Activated CD8-positive, alpha-beta memory T cell treated with anti-CD3 and anti-CD28 coated beads, Interleukin-2, amount 50 U/mL, for 24 hours (primary cell): ENCODE measurements around the gene UVSSA.

Source experiments
- DNase-seq: peaks from one replicate; pipeline ENCODE4 v3.0.0-alpha.2; 2020; ENCODE audit errors: extremely low read depth

UVSSA gene

DNA sequence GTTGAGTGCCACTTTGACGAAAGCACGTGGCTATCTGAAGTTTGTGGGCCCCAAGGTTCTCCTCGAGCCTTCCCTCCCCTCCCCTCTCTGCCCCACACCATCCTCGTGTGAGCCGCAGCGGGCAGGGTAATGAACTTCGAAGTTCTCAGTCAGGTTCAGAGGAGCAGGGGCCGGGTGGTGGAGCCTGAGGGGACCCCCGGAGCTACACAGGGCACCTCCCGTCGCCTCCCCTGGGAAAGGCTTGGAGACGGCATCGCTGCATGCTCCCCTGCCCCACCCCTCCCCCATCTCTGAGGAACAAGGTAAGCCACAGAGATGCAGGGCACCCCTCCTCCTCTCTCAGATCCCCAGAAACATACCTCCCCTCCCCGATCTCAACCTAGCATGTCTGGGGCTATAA, 62.1 kb downstream of the UVSSA start:
- no peak for DNase-seq

- no peak for DNase-seq
These were observed 62.8 kb downstream of the UVSSA start for GRCh38 chr4:1409491-1410425.

GRCh38 chr4:1410491-1411325, 63.7 kb downstream of the UVSSA start:
- DNase-seq, result no peak

DNA sequence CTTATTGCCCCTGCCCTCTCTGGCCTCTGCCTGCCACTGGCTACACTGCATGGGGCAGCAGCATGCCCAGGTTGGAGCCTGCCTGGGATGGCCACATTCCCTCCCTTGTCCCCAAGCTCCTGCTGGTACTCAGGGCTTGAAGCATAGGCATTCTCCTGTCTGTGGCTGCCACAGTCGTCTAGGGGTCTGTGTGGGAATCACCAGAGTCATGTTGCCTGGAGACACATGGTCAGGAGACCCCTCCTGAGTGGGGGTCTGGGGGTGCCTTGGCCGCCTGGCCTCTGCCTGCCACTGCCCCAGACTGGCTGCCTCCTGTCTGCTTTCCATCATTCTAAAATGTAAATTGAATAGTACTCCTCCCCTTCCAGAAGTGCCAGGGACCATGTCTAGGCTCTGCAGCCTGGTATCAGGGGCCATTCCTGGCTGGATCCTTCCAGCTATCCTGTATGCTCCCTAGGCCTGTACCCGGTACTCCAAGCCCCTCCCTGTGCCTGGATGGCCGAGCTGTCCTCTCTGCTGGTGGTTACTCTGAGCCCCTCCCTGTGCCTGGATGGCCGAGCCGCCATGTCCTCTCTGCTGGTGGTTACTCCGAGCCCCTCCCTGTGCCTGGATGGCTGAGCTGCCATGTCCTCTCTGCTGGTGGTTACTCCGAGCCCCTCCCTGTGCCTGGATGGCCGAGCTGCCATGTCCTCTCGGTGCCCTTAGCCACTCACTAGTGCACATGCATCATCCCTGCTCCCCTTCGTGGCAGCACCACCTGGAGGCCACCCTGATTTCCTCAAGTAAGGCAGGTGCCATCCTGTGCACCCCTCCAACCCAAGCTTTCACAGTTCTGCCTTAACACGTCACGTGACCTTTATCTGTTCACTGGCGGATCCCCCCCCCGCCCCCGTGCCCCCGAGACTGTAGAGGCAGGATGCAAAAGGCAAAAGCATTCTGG, 64.7 kb downstream of the UVSSA start:
- DNase-seq, result no peak

GRCh38 chr4:1412376-1413203, 65.6 kb downstream of the UVSSA start:
- DNase-seq, result no peak

DNA sequence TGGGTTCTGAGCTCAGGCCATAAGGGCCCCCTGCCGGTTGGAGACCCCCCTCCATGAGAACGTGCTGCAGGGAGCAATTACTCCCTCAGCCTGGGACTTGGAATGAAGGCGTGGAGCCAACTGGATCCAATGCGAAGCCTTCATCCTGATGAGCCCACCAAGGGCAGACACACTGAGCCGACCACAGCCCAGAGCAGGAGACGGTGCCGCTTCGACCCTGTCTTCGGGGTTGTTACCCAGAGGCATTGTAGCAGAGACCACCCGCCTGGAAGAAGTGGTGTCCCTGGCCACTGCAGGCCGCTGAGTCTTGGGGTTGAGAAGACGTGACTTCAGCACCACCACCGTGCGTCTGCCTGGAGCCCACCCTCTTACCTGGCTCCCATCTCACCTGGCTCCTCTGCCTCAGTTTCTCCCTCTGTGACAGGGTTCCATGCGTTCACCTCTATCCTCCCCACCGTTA, 66.2 kb downstream of the UVSSA start:
- DNase-seq, result no peak

DNA sequence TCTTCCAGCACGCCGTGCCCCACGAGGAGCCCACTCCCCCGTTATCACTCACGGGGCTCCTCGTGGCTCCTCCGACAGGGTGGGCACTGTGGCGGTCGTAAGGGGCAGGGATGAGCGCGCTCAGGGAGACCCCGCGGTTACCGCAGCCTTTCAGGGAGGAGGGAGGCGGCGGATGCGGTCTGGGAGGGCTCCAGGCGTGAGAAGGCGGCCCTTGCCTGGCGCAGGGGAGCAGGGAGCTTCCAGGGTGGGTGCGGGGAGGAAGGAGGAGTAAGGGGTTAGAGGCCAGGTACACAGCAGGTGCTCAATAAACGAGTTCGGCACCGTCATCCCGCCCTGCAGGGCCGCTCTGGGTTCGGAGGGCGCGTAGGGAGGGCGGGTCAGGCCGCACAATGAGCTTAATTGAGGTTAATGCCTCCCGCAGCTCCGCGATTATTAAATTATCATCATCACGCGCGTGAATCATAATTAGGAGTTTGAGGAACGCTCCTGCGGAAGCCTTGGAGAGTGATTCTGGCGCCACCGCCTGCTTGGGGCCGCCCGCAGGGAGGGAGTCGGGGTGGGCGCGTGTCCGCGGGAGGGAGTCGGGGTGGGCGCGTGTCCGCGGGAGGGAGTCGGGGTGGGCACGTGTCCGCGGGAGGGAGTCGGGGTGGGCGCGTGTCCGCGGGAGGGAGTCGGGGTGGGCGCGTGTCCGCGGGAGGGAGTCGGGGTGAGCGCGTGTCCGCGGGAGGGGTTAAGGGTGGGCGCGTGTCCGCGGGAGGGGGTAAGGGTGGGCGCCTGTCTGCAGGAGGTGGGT, 66.9 kb downstream of the UVSSA start:
- DNase-seq, result no peak

DNA sequence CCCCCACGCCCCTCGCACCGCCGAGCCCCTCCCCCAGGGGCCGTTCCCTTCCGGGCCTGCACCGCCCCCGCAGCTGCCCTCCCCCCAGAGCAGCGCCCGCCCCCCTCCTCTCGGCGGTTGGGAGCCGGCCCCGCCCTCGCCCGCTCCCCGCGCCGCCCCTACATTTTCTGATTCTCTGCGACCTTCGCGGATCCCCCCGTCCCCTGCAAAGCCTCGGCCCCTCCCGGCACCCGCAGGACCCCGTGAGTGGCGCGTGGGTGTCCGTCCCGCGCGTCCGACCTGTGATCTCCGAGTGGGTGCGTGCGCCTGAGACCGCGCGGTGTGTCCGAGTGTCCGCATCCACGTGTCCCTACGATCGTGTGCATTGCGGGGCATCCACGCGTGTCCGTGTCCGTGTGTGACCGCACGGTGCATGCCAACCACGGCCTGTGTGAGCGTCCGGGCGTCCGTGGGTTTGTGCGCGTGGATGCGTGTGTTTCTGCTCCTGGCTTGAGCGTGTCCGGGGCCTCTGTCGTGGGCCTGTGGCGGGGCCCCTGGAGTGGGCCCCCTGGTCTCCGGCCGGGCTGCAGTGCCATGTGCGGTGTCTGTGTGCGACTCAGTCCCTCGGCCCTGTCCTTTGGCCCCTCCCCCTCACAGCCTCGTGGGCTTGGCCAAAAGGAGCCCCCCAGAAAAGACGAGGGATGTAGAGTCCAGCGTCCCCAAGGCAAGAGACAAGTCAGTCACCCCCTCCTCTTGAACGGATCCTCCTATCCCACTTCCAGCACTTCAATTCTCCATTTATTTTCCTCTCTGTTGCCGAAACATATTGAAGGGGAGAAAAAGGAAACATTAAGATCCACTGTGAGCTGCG, 68.0 kb downstream of the UVSSA start:
- no peak for DNase-seq

- no peak for DNase-seq
These were observed 68.6 kb downstream of the UVSSA start for GRCh38 chr4:1415681-1415981.

DNA sequence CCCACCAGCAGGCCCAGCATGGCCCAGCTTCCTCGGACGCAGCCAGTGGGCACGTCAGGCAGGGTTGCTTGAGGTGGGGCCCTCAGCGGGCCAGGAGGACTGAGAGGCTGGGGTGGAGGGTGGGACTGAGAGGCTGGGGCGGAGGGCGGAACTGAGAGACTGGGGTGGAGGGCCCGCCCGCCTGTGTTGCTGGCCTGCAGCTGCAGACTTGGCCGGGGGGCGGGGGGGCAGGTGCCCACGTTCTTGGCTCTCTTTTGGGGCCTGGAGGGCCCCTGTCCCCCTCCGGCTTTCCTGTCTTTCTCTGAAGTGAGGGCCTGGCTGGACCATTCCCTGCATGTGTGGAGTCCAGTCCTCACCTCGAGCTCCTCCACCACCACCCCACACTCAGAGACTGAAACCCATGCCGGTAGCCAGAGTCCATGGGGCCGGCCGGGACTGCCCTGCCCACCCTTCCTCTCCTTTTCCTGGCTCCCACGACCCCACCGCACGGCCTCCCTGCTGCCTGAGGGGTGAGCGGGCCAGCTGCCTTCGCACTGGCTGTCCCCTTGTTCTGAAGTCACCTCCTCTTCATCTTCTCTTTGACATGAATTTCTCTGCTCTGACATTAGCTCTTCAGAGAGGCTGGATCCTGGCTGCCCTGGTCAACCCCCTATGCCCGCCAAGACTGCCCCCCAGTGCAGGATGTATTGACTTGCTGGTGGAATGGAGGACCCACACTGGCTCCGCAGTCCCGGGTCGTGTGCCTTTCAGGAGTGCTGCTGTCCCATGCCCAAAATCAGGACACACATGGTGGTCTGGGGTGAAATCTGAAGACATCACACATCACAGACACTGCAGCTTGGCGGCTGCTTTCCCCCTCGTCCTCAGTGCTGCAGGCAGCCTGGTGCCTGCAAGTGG, 69.3 kb downstream of the UVSSA start:
- DNase-seq, result no peak

DNA sequence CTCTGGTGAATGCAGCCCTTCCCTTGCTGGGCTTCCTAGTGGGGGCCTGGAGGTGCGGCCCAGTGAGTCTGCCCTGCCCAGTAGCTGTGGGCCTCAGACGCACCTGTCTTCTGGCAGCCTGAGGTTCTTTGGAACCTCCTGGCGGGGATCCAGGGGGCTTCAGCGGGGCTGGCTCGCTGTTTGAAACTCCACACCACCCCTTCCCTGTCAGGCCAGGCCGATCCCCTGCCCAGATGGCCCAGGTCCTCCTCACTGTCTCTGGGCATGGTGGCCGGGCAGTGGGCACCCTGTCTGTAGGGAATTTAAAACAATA, 69.9 kb downstream of the UVSSA start:
- DNase-seq, result no peak

DNA sequence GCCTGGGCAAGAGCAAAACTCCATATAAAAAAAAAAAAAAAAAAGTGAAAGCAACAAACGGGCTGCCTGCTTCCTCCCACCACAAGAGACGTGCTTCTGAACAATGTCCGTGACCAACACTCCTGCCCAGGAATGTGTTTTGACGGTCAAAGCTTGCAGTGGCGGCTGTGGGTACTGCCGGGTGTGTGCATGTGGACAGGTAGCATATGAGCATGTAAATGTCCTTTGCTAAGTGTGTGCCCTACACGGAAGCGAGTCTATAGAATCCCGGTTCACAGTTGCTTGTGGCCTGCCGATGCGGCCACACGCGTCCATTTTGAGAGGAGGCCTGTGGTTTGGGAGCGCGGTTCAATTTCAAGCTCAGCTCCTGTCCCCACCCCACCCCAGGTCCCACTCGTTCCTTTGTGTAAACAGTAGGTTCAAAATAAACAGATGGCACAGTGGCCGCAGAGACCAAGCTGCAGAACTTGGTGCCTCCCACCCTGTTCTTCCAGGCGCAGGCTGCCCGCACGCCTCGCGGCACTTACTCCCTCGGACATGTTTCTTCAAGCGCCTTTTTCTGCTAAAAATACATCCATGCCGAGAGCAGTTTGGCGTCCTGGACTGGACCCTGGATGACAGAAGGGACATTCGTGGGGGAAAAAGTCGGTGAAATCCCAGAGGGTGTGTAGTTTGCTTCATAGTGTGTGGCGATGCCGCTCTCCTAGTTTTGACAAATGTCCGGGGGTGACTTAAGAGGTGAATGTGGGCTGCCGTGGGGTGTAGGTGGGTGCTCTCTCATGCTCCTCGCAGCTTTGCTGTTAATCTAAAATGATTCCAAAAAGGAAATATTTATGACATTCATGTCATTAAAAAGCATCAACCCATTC, 70.7 kb downstream of the UVSSA start:
- no peak for DNase-seq

- DNase-seq, result no peak
These were observed 71.7 kb downstream of the UVSSA start for GRCh38 chr4:1418494-1419285.

GRCh38 chr4:1419708-1420107, 72.7 kb downstream of the UVSSA start:
- DNase-seq, result no peak

DNA sequence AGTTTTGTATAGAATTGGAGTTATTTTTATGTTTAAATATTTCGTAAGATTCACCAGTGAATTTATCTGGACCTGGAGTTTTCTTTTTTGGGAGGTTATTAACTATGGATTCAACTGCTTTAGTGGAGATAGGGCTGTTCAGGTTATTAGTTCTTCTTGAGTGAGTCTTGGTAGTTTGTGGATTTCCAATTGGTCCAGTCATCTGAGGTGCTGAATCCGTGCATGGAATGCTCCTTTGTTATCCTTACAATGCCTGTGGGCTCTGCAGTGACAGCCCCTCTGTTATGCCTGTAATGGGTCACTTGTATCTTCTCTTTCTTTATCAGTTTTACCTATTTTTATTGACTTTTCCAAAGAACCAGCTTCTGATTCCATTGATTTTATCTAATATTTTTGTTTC, 74.6 kb downstream of the UVSSA start:
- no peak for DNase-seq

DNA sequence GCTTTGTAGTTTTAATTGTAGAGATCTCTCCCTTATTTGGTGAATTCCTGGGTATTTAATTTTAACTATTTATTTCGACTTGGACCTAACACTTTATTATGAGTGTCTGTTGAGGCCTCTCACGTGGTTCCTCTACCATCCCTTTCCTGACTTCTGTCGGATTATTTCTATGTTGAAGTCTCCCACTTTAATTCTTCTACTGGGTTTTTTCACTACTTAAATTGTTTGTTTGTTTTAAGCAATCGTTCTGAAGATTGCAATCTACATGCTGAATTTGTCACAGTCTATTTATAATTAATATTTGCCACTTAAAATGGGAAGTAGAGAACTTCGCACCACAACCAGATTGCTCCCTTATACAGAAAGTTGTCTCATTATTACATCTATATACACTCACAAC, 80.0 kb downstream of the UVSSA start:
- no peak for DNase-seq
